Endothelial cell of umbilical vein (primary cell): ENCODE data around the gene ITPRIP. TPM values are rescaled to one million over a fixed set of nuclear protein-coding genes. Genes with fewer than 3 reads are reported as not detected.

ENCODE experiments used
- BruUV-seq: library from RNA; stranded (reverse); fragments of 400-500 nt; replicated peaks from 2 replicates; lab custom pipeline; 2021; lab: Mats Ljungman, UMichigan
- CTCF ChIA-PET: fragments of 300-600, 350-600 bp; sonication (Branson Sonifier 250); formaldehyde crosslinking; loops from one replicate; lab custom pipeline; 2021; ENCODE audit warnings: antibody characterized with exemption, inconsistent platforms; lab: Charles Lee
- POLR2A ChIA-PET: fragments of 300-600, 350-600 bp; sonication (Branson Sonifier 250); formaldehyde crosslinking; loops from one replicate; lab custom pipeline; 2021; ENCODE audit warnings: antibody characterized with exemption, inconsistent platforms; lab: Charles Lee
- DNase-seq: peaks from one replicate; pipeline ENCODE4 v3.0.0-alpha.2; 2011; ENCODE audit warnings: low read depth, low spot score
- FAIRE-seq: peaks from 2 replicates; lab custom pipeline; 2011; peaks lifted over from hg19 to GRCh38; lab: Jason Lieb, UNC
- H2AFZ ChIP-seq: 2 replicates; pipeline ENCODE4 v1.6.0; 2012; ENCODE audit warnings: low read depth, low read length, control low read depth, inconsistent platforms
- H3K27ac ChIP-seq: 2 replicates; pipeline ENCODE4 v1.5.1; 2011; ENCODE audit warnings: low read depth, mild to moderate bottlenecking, control low read depth, low read length, moderate library complexity; ENCODE audit not compliant: insufficient read depth
- H3K27me3 ChIP-seq, 2 experiments: 2 replicates each; pipeline versions ENCODE4 v1.6.0 to v1.6.1; 2011; ENCODE audit warnings: low read length in 2 of 2, mixed read lengths in 1 of 2; ENCODE audit not compliant: control insufficient read depth in 2 of 2, insufficient read depth in 2 of 2
- H3K36me3 ChIP-seq, 2 experiments: 2 replicates in 1 of 2; 3 replicates in 1 of 2; pipeline ENCODE4 v1.5.1; 2011; ENCODE audit warnings: low read length in 2 of 2, mild to moderate bottlenecking in 1 of 2, moderate library complexity in 1 of 2; ENCODE audit not compliant: control insufficient read depth in 2 of 2, insufficient read depth in 2 of 2; ENCODE audit errors: extremely low read depth in 1 of 2
- H3K4me1 ChIP-seq: 3 replicates; pipeline ENCODE4 v1.5.1; 2011; ENCODE audit warnings: mild to moderate bottlenecking, low read length; ENCODE audit not compliant: control insufficient read depth, insufficient read depth; ENCODE audit errors: extremely low read depth
- H3K4me2 ChIP-seq: 2 replicates; pipeline ENCODE4 v1.6.1; 2011; ENCODE audit warnings: low read length, control low read depth, mixed read lengths; ENCODE audit not compliant: insufficient read depth
- H3K4me3 ChIP-seq, 3 experiments: fragments of 200-600 bp in 1 of 3; sonication (generic), shearing (Covaris generic) in 1 of 3; replicated peaks in 1 of 3; 2 replicates each; pipeline ENCODE4 v1.5.1; 2011 to 2016; ENCODE audit warnings: control low read depth in 3 of 3, low read length in 3 of 3, mild to moderate bottlenecking in 2 of 3, inconsistent platforms in 1 of 3, low read depth in 1 of 3, moderate library complexity in 1 of 3; ENCODE audit not compliant: insufficient read depth in 1 of 3
- H3K79me2 ChIP-seq: 2 replicates; pipeline ENCODE4 v1.6.0; 2012; ENCODE audit warnings: low read length, inconsistent platforms; ENCODE audit not compliant: control insufficient read depth, insufficient read depth
- H3K9ac ChIP-seq: replicated peaks from 2 replicates; pipeline ENCODE3; 2011; ENCODE audit warnings: low read length, control low read depth; ENCODE audit not compliant: insufficient read depth; ENCODE audit errors: extremely low read depth
- H3K9me1 ChIP-seq: replicated peaks from 3 replicates; pipeline ENCODE4 v1.6.0; 2011; ENCODE audit warnings: mild to moderate bottlenecking, low read length; ENCODE audit not compliant: control insufficient read depth, insufficient read depth; ENCODE audit errors: extremely low read depth
- H3K9me3 ChIP-seq: replicated peaks from 2 replicates; pipeline ENCODE4 v1.5.1; 2012; ENCODE audit warnings: low read length, inconsistent platforms; ENCODE audit not compliant: control insufficient read depth, insufficient read depth
- H4K20me1 ChIP-seq: replicated peaks from 2 replicates; pipeline ENCODE3; 2011; ENCODE audit warnings: mild to moderate bottlenecking, low read length; ENCODE audit not compliant: control insufficient read depth, insufficient read depth; ENCODE audit errors: extremely low read depth
- CTCF ChIP-seq, 2 donors: IDR thresholded peaks; 1 replicate in 1 of 2; 2 replicates in 1 of 2; pipeline ENCODE4 v1.5.1; 2011; ENCODE audit warnings: low read length in 2 of 2, mild to moderate bottlenecking in 2 of 2, moderate library complexity in 2 of 2, control low read depth in 1 of 2, inconsistent platforms in 1 of 2, low read depth in 1 of 2; ENCODE audit not compliant: insufficient read depth in 1 of 2; ENCODE audit errors: extremely low read depth in 1 of 2
- EZH2 ChIP-seq: IDR thresholded peaks from 2 replicates; pipeline ENCODE4 v1.6.1; 2012; ENCODE audit warnings: borderline replicate concordance, low read depth, mild to moderate bottlenecking, moderate library complexity, low read length, inconsistent platforms; ENCODE audit not compliant: severe bottlenecking
- FOS ChIP-seq: IDR thresholded peaks from 2 replicates; pipeline ENCODE4 v1.6.1; 2011; ENCODE audit warnings: mild to moderate bottlenecking, low read length, moderate library complexity, borderline replicate concordance; ENCODE audit not compliant: insufficient read depth
- GATA2 ChIP-seq: IDR thresholded peaks from 2 replicates; pipeline ENCODE4 v1.7.0; 2011; ENCODE audit warnings: low read depth, mild to moderate bottlenecking, moderate library complexity, mixed read lengths, low read length; ENCODE audit not compliant: insufficient read length, insufficient read depth
- JUN ChIP-seq: IDR thresholded peaks from 2 replicates; pipeline ENCODE4 v1.6.1; 2011; ENCODE audit warnings: borderline replicate concordance, low read depth; ENCODE audit not compliant: insufficient read length, insufficient read depth
- MAX ChIP-seq: IDR thresholded peaks from 2 replicates; pipeline ENCODE4 v1.6.1; 2011; ENCODE audit not compliant: insufficient read depth, insufficient read length
- MYC ChIP-seq: IDR thresholded peaks from one replicate; pipeline ENCODE4 v1.6.1; 2011; ENCODE audit warnings: mild to moderate bottlenecking, low read depth, low read length
- POLR2A ChIP-seq: IDR thresholded peaks from 2 replicates; pipeline ENCODE4 v1.6.1; 2012; ENCODE audit warnings: low read depth, mild to moderate bottlenecking, control low read depth, low read length
- POLR2AphosphoS5 ChIP-seq: IDR thresholded peaks from 2 replicates; pipeline ENCODE4 v1.6.1; 2012; ENCODE audit warnings: low read depth, mild to moderate bottlenecking, control low read depth, low read length, moderate library complexity; ENCODE audit not compliant: insufficient read depth
- dilution Hi-C: fragments of 300-500 bp; cut with MboI; formaldehyde crosslinking; loops from one replicate; pipeline ENCODE4 v1.15.0; 2019; ENCODE audit warnings: low sequenced_read_pairs; ENCODE audit not compliant: extremely low pct_ligation_motif_present
- intact Hi-C: fragments of 100-400 bp; cut with micrococcal nuclease; formaldehyde crosslinking; loops from one replicate; pipeline ENCODE4 v1.10.0; 2022
- polyA plus RNA-seq, 4 experiments: library from polyadenylated mRNA; depleted of rRNA in 3 of 4; stranded (reverse) in 3 of 4; unstranded in 1 of 4; fragments of >200 nt; gene quantifications; 2 replicates each; pipeline versions ENCODE4 v1.2.1 to v1.2.3, GENCODE V29; 2011 to 2012; ENCODE audit warnings: missing spikeins in 1 of 4
- total RNA-seq: library from RNA; stranded (reverse); gene quantifications from 2 replicates; pipeline ENCODE4 v1.2.3, GENCODE V29; 2021

Gene ITPRIP
- total and polyA plus RNA-seq, 2 donors (not counting 3 experiments of a cell fraction or from before 2014, with no cell fraction given): 31.4 to 33.2 TPM

- no peaks in the 10 kb centered on the region for H3K36me3 ChIP-seq
- H3K4me3 ChIP-seq: no peak overlapping the region
- H3K4me1 ChIP-seq: peaks cover 13% of the 10 kb centered on the region
- intact Hi-C loops (no loop called here), dilution Hi-C loops (no loop called here)
- no peaks in the 10 kb centered on the region for H3K9me3 ChIP-seq
- no TSS peak for BruUV-seq
- H2AFZ ChIP-seq: no peak overlapping the region
- peaks cover 0 to 4% of the 10 kb centered on the region in 2 experiments for H3K27me3 ChIP-seq
- DNase-seq (no peak), FAIRE-seq (no peak)
- ChIA-PET CTCF (interaction anchor here (1.5 to 6.0 kb wide), 7 partner anchors 9 to 77 kb away, joined by 4 to 136 read pairs (median 19); partner anchors contain the start of gene ITPRIP), POLR2A (interaction anchor here (1.0 kb wide), 1 partner anchor 9 kb away, joined by 7 read pairs; no protein-coding TSS in a partner anchor)
- H3K9me1 ChIP-seq: no peaks in the 10 kb centered on the region
- H4K20me1 ChIP-seq: no peaks in the 10 kb centered on the region
- H3K79me2 ChIP-seq: no peaks in the 10 kb centered on the region
- H3K27ac ChIP-seq: no peak overlapping the region
- TF ChIP-seq POLR2A (no peak), MAX (no peak), GATA2 (no peak), POLR2AphosphoS5 (no peak), EZH2 (no peak), MYC (no peak), CTCF (IDR thresholded peaks at IDR 0.05; ENCODE audit: extremely low read depth in 1 of 2, insufficient read depth in 1 of 2, low read depth in 1 of 2, low read length in 2 of 2) (no peak), FOS (no peak), JUN (no peak)
- H3K4me2 ChIP-seq: no peak overlapping the region
- H3K9ac ChIP-seq: no peak overlapping the region
These were observed 13.7 kb upstream of the ITPRIP start for GRCh38 chr10:104351919-104352318.
